ENCODE measurements around the gene ZCCHC24. TPM values are rescaled to one million over a fixed set of nuclear protein-coding genes. Genes with fewer than 3 reads are reported as not detected.

Gene ZCCHC24
- total RNA-seq, 2 experiments from 2014 or later: 0.77 to 1.00 TPM

- H3K36me3 Mint-ChIP-seq: no peaks in the 10 kb centered on the region
- H3K9me3 Mint-ChIP-seq: no peaks in the 10 kb centered on the region
- no peak overlapping the region for H3K4me3 Mint-ChIP-seq
- ChIA-PET CTCF (interaction anchor here (2.6 to 3.1 kb wide), 2 partner anchors 22 to 71 kb away, joined by 8 to 14 read pairs; no protein-coding TSS in a partner anchor), POLR2A (no interaction called here)
- no peak for DNase-seq
- peaks cover 1% of the 10 kb centered on the region for H3K27me3 Mint-ChIP-seq
- no peak overlapping the region for H3K27ac Mint-ChIP-seq
- H3K4me1 Mint-ChIP-seq (ENCODE audit: low read depth): no peaks in the 10 kb centered on the region
- intact Hi-C loops (cut with micrococcal nuclease): no loop called here
Observed at GRCh38 chr10:79396520-79396919, 48.9 kb downstream of the ZCCHC24 start.

- H3K27me3 Mint-ChIP-seq: peaks cover 1% of the 10 kb centered on the region
Observed at GRCh38 chr10:79394664-79395063, 50.8 kb downstream of the ZCCHC24 start.

GRCh38 chr10:79393924-79394610, 51.4 kb downstream of the ZCCHC24 start:
- ChIA-PET CTCF (interaction anchor here (1.3 kb wide), 1 partner anchor 100 kb away, joined by 3 read pairs; no protein-coding TSS in a partner anchor), POLR2A (no interaction called here)
- Mint-ChIP-seq H3K4me3 (no peak overlapping the region), H3K36me3 (no peaks in the 10 kb centered on the region), H3K27ac (no peak overlapping the region), H3K27me3 (peaks cover 1% of the 10 kb centered on the region), H3K9me3 (no peaks in the 10 kb centered on the region), H3K4me1 (ENCODE audit: low read depth) (no peaks in the 10 kb centered on the region)
- DNase-seq: no peak
- intact Hi-C loops (cut with micrococcal nuclease): no loop called here

More at GRCh38 chr10:79394664-79395063, 50.8 kb downstream of the ZCCHC24 start:
- no peak for DNase-seq
- CTCF ChIA-PET: interaction anchor here (1.3 to 3.1 kb wide), 2 partner anchors 21 to 99 kb away, joined by 3 to 14 read pairs; no protein-coding TSS in a partner anchor
- Mint-ChIP-seq H3K4me1 (ENCODE audit: low read depth) (no peaks in the 10 kb centered on the region), H3K9me3 (no peaks in the 10 kb centered on the region), H3K4me3 (no peak overlapping the region), H3K36me3 (no peaks in the 10 kb centered on the region), H3K27ac (no peak overlapping the region)
- POLR2A ChIA-PET: no interaction called here
- intact Hi-C loops (cut with micrococcal nuclease): no loop called here

GRCh38 chr10:79393221-79393923, 52.1 kb downstream of the ZCCHC24 start:
- Mint-ChIP-seq H3K36me3 (no peaks in the 10 kb centered on the region), H3K4me3 (no peak overlapping the region), H3K27ac (no peak overlapping the region), H3K9me3 (no peaks in the 10 kb centered on the region), H3K4me1 (ENCODE audit: low read depth) (no peaks in the 10 kb centered on the region), H3K27me3 (peaks cover 1% of the 10 kb centered on the region)
- ChIA-PET POLR2A (no interaction called here), CTCF (interaction anchor here (1.3 kb wide), 1 partner anchor 19 kb away, joined by 4 read pairs; no protein-coding TSS in a partner anchor)
- DNase-seq: no peak
- intact Hi-C loops (cut with micrococcal nuclease): no loop called here

GRCh38 chr10:79392506-79393176, 52.8 kb downstream of the ZCCHC24 start:
- ChIA-PET CTCF (interaction anchor here (1.3 kb wide), 1 partner anchor 18 kb away, joined by 4 read pairs; no protein-coding TSS in a partner anchor), POLR2A (no interaction called here)
- Mint-ChIP-seq H3K4me1 (ENCODE audit: low read depth) (no peaks in the 10 kb centered on the region), H3K27me3 (peaks cover under 1% of the 10 kb centered on the region), H3K9me3 (no peaks in the 10 kb centered on the region), H3K4me3 (no peak overlapping the region), H3K36me3 (no peaks in the 10 kb centered on the region), H3K27ac (no peak overlapping the region)
- intact Hi-C loops (cut with micrococcal nuclease): no loop called here
- no peak for DNase-seq

GRCh38 chr10:79392020-79392398, 53.4 kb downstream of the ZCCHC24 start:
- no peak overlapping the region for H3K27ac Mint-ChIP-seq
- CTCF ChIA-PET: interaction anchor here (1.3 kb wide), 1 partner anchor 17 kb away, joined by 4 read pairs; no protein-coding TSS in a partner anchor
- H3K27me3 Mint-ChIP-seq: no peaks in the 10 kb centered on the region
- no peak for DNase-seq
- no peaks in the 10 kb centered on the region for H3K9me3 Mint-ChIP-seq
- POLR2A ChIA-PET: no interaction called here
- intact Hi-C loops (cut with micrococcal nuclease): no loop called here
- no peaks in the 10 kb centered on the region for H3K36me3 Mint-ChIP-seq
- H3K4me3 Mint-ChIP-seq: no peak overlapping the region
- H3K4me1 Mint-ChIP-seq (ENCODE audit: low read depth): no peaks in the 10 kb centered on the region

GRCh38 chr10:79391231-79392019, 54.0 kb downstream of the ZCCHC24 start:
- no peaks in the 10 kb centered on the region for H3K4me1 Mint-ChIP-seq (ENCODE audit: low read depth)
- no peaks in the 10 kb centered on the region for H3K36me3 Mint-ChIP-seq
- no peak overlapping the region for H3K27ac Mint-ChIP-seq
- intact Hi-C loops (cut with micrococcal nuclease): no loop called here
- ChIA-PET CTCF (interaction anchor here (0.5 kb wide), 1 partner anchor 19 kb away, joined by 3 read pairs; no protein-coding TSS in a partner anchor), POLR2A (interaction anchor here (0.7 kb wide), 1 partner anchor 17 kb away, joined by 3 read pairs; no protein-coding TSS in a partner anchor)
- H3K9me3 Mint-ChIP-seq: no peaks in the 10 kb centered on the region
- DNase-seq: peak; percentile 4
- H3K27me3 Mint-ChIP-seq: no peaks in the 10 kb centered on the region
- no peak overlapping the region for H3K4me3 Mint-ChIP-seq

GRCh38 chr10:79390551-79391229, 54.7 kb downstream of the ZCCHC24 start:
- Mint-ChIP-seq H3K9me3 (no peaks in the 10 kb centered on the region), H3K27me3 (no peaks in the 10 kb centered on the region), H3K4me1 (ENCODE audit: low read depth) (no peaks in the 10 kb centered on the region), H3K4me3 (no peak overlapping the region), H3K36me3 (no peaks in the 10 kb centered on the region), H3K27ac (no peak overlapping the region)
- POLR2A ChIA-PET: interaction anchor here (0.7 kb wide), 1 partner anchor 16 kb away, joined by 3 read pairs; no protein-coding TSS in a partner anchor
- intact Hi-C loops (cut with micrococcal nuclease): no loop called here
- CTCF ChIA-PET: no interaction called here
- peak; percentile 8 for DNase-seq

- H3K27ac Mint-ChIP-seq: no peak overlapping the region
- CTCF ChIA-PET: no interaction called here
- POLR2A ChIA-PET: no interaction called here
Observed at GRCh38 chr10:79390057-79390456, 55.4 kb downstream of the ZCCHC24 start.

GRCh38 chr10:79387974-79388850, 57.2 kb downstream of the ZCCHC24 start:
- peak overlapping the region; percentile 13 for H3K27ac Mint-ChIP-seq
- no peaks in the 10 kb centered on the region for H3K9me3 Mint-ChIP-seq
- peak; percentile 35 for DNase-seq
- H3K4me1 Mint-ChIP-seq (ENCODE audit: low read depth): no peaks in the 10 kb centered on the region
- POLR2A ChIA-PET: no interaction called here
- intact Hi-C loops (cut with micrococcal nuclease): no loop called here
- H3K4me3 Mint-ChIP-seq: no peak overlapping the region
- CTCF ChIA-PET: interaction anchor here (1.4 to 2.2 kb wide), 2 partner anchors 14 to 99 kb away, joined by 4 to 7 read pairs; no protein-coding TSS in a partner anchor
- no peaks in the 10 kb centered on the region for H3K27me3 Mint-ChIP-seq
- no peaks in the 10 kb centered on the region for H3K36me3 Mint-ChIP-seq

More at GRCh38 chr10:79390057-79390456, 55.4 kb downstream of the ZCCHC24 start:
- no peak for DNase-seq
- Mint-ChIP-seq H3K9me3 (no peaks in the 10 kb centered on the region), H3K4me1 (ENCODE audit: low read depth) (no peaks in the 10 kb centered on the region), H3K36me3 (no peaks in the 10 kb centered on the region), H3K4me3 (no peak overlapping the region), H3K27me3 (no peaks in the 10 kb centered on the region)
- intact Hi-C loops (cut with micrococcal nuclease): no loop called here
